H1 (cell line): Measurements from ENCODE around the gene ARID5A. TPM values are rescaled to one million over a fixed set of nuclear protein-coding genes. Genes with fewer than 3 reads are reported as not detected.

ENCODE experiments used
- CTCF ChIA-PET: fragments of 300-600 bp; sonication (Branson Sonifier 250); formaldehyde crosslinking; loops from one replicate; lab custom pipeline; 2021; ENCODE audit not compliant: partially characterized antibody; lab: Charles Lee
- POLR2A ChIA-PET: fragments of 300-600 bp; sonication (Branson Sonifier 250); formaldehyde crosslinking; loops from one replicate; lab custom pipeline; 2021; ENCODE audit warnings: inconsistent platforms; ENCODE audit not compliant: partially characterized antibody; lab: Charles Lee
- DNase-seq, 2 experiments: peaks; one replicate each; pipeline versions ENCODE4 v3.0.0 to v3.0.0-alpha.2; 2010 to 2022; ENCODE audit warnings: low spot score in 2 of 2, low read depth in 1 of 2, mixed read lengths in 1 of 2
- FAIRE-seq: peaks from 2 replicates; lab custom pipeline; 2011; peaks lifted over from hg19 to GRCh38; lab: Jason Lieb, UNC
- H2AFZ ChIP-seq: 2 replicates; pipeline ENCODE4 v1.8.1; 2012; ENCODE audit warnings: low read length, inconsistent platforms
- H2AK5ac ChIP-seq: 2 replicates; pipeline ENCODE4 v1.6.1; 2013; ENCODE audit warnings: low read depth, low read length
- H2BK120ac ChIP-seq: replicated peaks from 2 replicates; pipeline ENCODE3; 2013; ENCODE audit warnings: low read depth, low read length, inconsistent platforms
- H2BK12ac ChIP-seq: 2 replicates; pipeline ENCODE4 v1.6.1; 2013; ENCODE audit warnings: low read depth, low read length
- H2BK15ac ChIP-seq: 2 replicates; pipeline ENCODE4 v1.6.1; 2013; ENCODE audit warnings: low read length
- H2BK20ac ChIP-seq: 2 replicates; pipeline ENCODE4 v1.6.1; 2013; ENCODE audit warnings: low read length
- H2BK5ac ChIP-seq: 2 replicates; pipeline ENCODE4 v1.6.1; 2013; ENCODE audit warnings: low read depth, low read length
- H3K14ac ChIP-seq: 2 replicates; pipeline ENCODE4 v1.6.1; 2013; ENCODE audit warnings: inconsistent platforms; ENCODE audit not compliant: insufficient read length
- H3K18ac ChIP-seq: 2 replicates; pipeline ENCODE4 v1.6.1; 2013; ENCODE audit warnings: low read length; ENCODE audit errors: extremely low read depth
- H3K23ac ChIP-seq: 2 replicates; pipeline ENCODE4 v1.6.1; 2013; ENCODE audit warnings: inconsistent platforms; ENCODE audit not compliant: insufficient read length
- H3K23me2 ChIP-seq: 2 replicates; pipeline ENCODE4 v1.6.1; 2013; ENCODE audit warnings: low read depth, low read length
- H3K27ac ChIP-seq: 2 replicates; pipeline ENCODE4 v1.6.1; 2011; ENCODE audit warnings: low read depth, low read length, inconsistent platforms
- H3K27me3 ChIP-seq, 4 experiments: replicated peaks in 1 of 4; 1 replicate in 1 of 4; 2 replicates in 3 of 4; pipeline versions ENCODE4 v1.6.1 to v1.8.1; 2011 to 2013; ENCODE audit warnings: low read length in 3 of 4, mild to moderate bottlenecking in 3 of 4, inconsistent platforms in 2 of 4, mixed read lengths in 2 of 4, moderate library complexity in 1 of 4; ENCODE audit not compliant: control insufficient read depth in 3 of 4, insufficient read depth in 3 of 4; ENCODE audit errors: extremely low read depth in 1 of 4
- H3K36me3 ChIP-seq, 4 experiments: 2 replicates each; pipeline versions ENCODE4 v1.6.1 to v1.8.1; 2011 to 2013; ENCODE audit warnings: mild to moderate bottlenecking in 4 of 4, low read length in 3 of 4, moderate library complexity in 2 of 4, control low read depth in 1 of 4, inconsistent platforms in 1 of 4; ENCODE audit not compliant: insufficient read depth in 4 of 4, control insufficient read depth in 2 of 4
- H3K4ac ChIP-seq: replicated peaks from 2 replicates; pipeline ENCODE3; 2013; ENCODE audit warnings: low read length, low read depth, mixed read lengths, inconsistent platforms; ENCODE audit not compliant: insufficient read length
- H3K4me1 ChIP-seq, 4 experiments: replicated peaks in 1 of 4; 1 replicate in 1 of 4; 2 replicates in 3 of 4; pipeline versions ENCODE4 v1.6.1 to v1.8.1; 2011 to 2013; ENCODE audit warnings: low read length in 3 of 4, inconsistent platforms in 2 of 4, mixed read lengths in 1 of 4; ENCODE audit not compliant: insufficient read depth in 4 of 4, control insufficient read depth in 3 of 4
- H3K4me2 ChIP-seq, 2 experiments: 2 replicates each; pipeline versions ENCODE4 v1.6.1 to v1.8.1; 2011 to 2013; ENCODE audit warnings: low read depth in 2 of 2, low read length in 2 of 2, control low read depth in 1 of 2, inconsistent platforms in 1 of 2, mild to moderate bottlenecking in 1 of 2; ENCODE audit not compliant: insufficient read depth in 1 of 2
- H3K4me3 ChIP-seq, 4 experiments: fragments of 200-600, 300-600 bp in 1 of 4; sonication (generic), shearing (Covaris generic), sonication (Bioruptor Twin) in 1 of 4; 2 replicates each; pipeline versions ENCODE4 v1.5.1 to v1.8.1; 2011 to 2016; ENCODE audit warnings: low read length in 4 of 4, low read depth in 3 of 4, control low read depth in 2 of 4, inconsistent platforms in 2 of 4, mild to moderate bottlenecking in 2 of 4, mixed read lengths in 1 of 4, moderate library complexity in 1 of 4; ENCODE audit not compliant: insufficient read depth in 2 of 4; ENCODE audit errors: extremely low read depth in 1 of 4
- H3K56ac ChIP-seq: replicated peaks from 2 replicates; pipeline ENCODE3; 2013; ENCODE audit warnings: low read depth, mild to moderate bottlenecking, mixed read lengths, low read length, inconsistent platforms; ENCODE audit not compliant: insufficient read length
- H3K79me1 ChIP-seq: 2 replicates; pipeline ENCODE4 v1.6.1; 2013; ENCODE audit warnings: low read depth, low read length, control low read depth
- H3K79me2 ChIP-seq, 2 experiments: 2 replicates each; pipeline versions ENCODE4 v1.6.1 to v1.8.1; 2012 to 2013; ENCODE audit warnings: low read length in 2 of 2, mild to moderate bottlenecking in 2 of 2, inconsistent platforms in 1 of 2; ENCODE audit not compliant: insufficient read depth in 2 of 2, control insufficient read depth in 1 of 2
- H3K9ac ChIP-seq, 4 experiments: replicated peaks in 1 of 4; 1 replicate in 1 of 4; 2 replicates in 3 of 4; pipeline versions ENCODE4 v1.6.1 to v1.8.1; 2011 to 2013; ENCODE audit warnings: low read depth in 3 of 4, low read length in 3 of 4, control low read depth in 2 of 4, mild to moderate bottlenecking in 2 of 4, moderate library complexity in 2 of 4, inconsistent platforms in 1 of 4; ENCODE audit errors: extremely low read depth in 1 of 4
- H3K9me3 ChIP-seq, 2 experiments: 2 replicates each; pipeline versions ENCODE4 v1.6.1 to v1.8.1; 2012 to 2013; ENCODE audit warnings: mild to moderate bottlenecking in 2 of 2, moderate library complexity in 2 of 2, control low read depth in 1 of 2, inconsistent platforms in 1 of 2, low read depth in 1 of 2, low read length in 1 of 2, mixed read lengths in 1 of 2; ENCODE audit not compliant: insufficient read depth in 2 of 2
- H4K20me1 ChIP-seq, 2 experiments: replicated peaks in 1 of 2; 2 replicates each; pipeline versions ENCODE3 to v1.8.1; 2011 to 2013; ENCODE audit warnings: inconsistent platforms in 2 of 2, low read length in 2 of 2, mild to moderate bottlenecking in 1 of 2; ENCODE audit not compliant: insufficient read depth in 2 of 2, control insufficient read depth in 1 of 2
- H4K5ac ChIP-seq: 2 replicates; pipeline ENCODE4 v1.6.1; 2013; ENCODE audit warnings: low read length, low read depth, mixed read lengths, inconsistent platforms; ENCODE audit not compliant: insufficient read length
- H4K8ac ChIP-seq: 2 replicates; pipeline ENCODE4 v1.8.0; 2013; ENCODE audit warnings: mild to moderate bottlenecking, moderate library complexity, low read length, inconsistent platforms; ENCODE audit not compliant: insufficient read depth; ENCODE audit errors: extremely low read depth
- H4K91ac ChIP-seq: replicated peaks from 2 replicates; pipeline ENCODE3; 2013; ENCODE audit warnings: low read length, mixed read lengths, inconsistent platforms; ENCODE audit not compliant: insufficient read length
- CHD1 ChIP-seq: IDR thresholded peaks from 2 replicates; pipeline ENCODE4 v1.6.1; 2012; ENCODE audit warnings: low read depth, low read length, improper control_type of control experiment
- CREB1 ChIP-seq: IDR thresholded peaks from 2 replicates; pipeline ENCODE4 v1.6.1; 2012; ENCODE audit warnings: inconsistent platforms
- EGR1 ChIP-seq: IDR thresholded peaks from 2 replicates; pipeline ENCODE4 v1.6.1; 2011; ENCODE audit warnings: low read depth, low read length, borderline replicate concordance
- FOSL1 ChIP-seq: IDR thresholded peaks from 2 replicates; pipeline ENCODE4 v1.6.1; 2011; ENCODE audit warnings: mild to moderate bottlenecking, low read depth, low read length, moderate library complexity; ENCODE audit not compliant: insufficient read depth
- GTF2F1 ChIP-seq: IDR thresholded peaks from 2 replicates; pipeline ENCODE4 v1.6.1; 2012; ENCODE audit warnings: low read depth, low read length, improper control_type of control experiment, borderline replicate concordance
- HDAC2 ChIP-seq, 2 experiments: fragments of 300-600 bp in 1 of 2; sonication (generic) in 1 of 2; IDR thresholded peaks; 2 replicates each; pipeline ENCODE4 v1.6.1; 2011 to 2012; ENCODE audit warnings: low read depth in 2 of 2, low read length in 2 of 2, mild to moderate bottlenecking in 2 of 2, moderate library complexity in 2 of 2, borderline replicate concordance in 1 of 2, inconsistent platforms in 1 of 2
- HDAC6 ChIP-seq: IDR thresholded peaks from one replicate; pipeline ENCODE4 v1.7.1; 2012; ENCODE audit warnings: low read depth, mild to moderate bottlenecking, inconsistent platforms, low read length, moderate library complexity
- JUN ChIP-seq: IDR thresholded peaks from 2 replicates; pipeline ENCODE4 v1.6.1; 2011; ENCODE audit warnings: low read depth, mild to moderate bottlenecking, improper control_type of control experiment, low read length
- KDM1A ChIP-seq: fragments of 200-600, 300-600 bp; sonication (generic); IDR thresholded peaks from 2 replicates; pipeline ENCODE4 v1.7.1; 2016; ENCODE audit warnings: mild to moderate bottlenecking, low read length, borderline replicate concordance
- SRF ChIP-seq: IDR thresholded peaks from 2 replicates; pipeline ENCODE4 v1.6.1; 2011; ENCODE audit warnings: mild to moderate bottlenecking, low read depth, low read length, moderate library complexity
- SUZ12 ChIP-seq: fragments of 200-600 bp; sonication (generic); IDR thresholded peaks from 2 replicates; pipeline ENCODE4 v1.6.1; 2012; ENCODE audit warnings: mild to moderate bottlenecking, inconsistent platforms, low read length, moderate library complexity, mixed read lengths
- YY1 ChIP-seq: IDR thresholded peaks from 2 replicates; pipeline ENCODE4 v1.6.1; 2011; ENCODE audit warnings: low read depth, mild to moderate bottlenecking, low read length
- ZNF274 ChIP-seq: IDR thresholded peaks from 2 replicates; pipeline ENCODE4 v1.7.0; 2012; ENCODE audit warnings: low read length, borderline replicate concordance; ENCODE audit errors: extremely low read depth
- WGBS, 2 experiments: shearing (Covaris generic) in 1 of 2; methylation state at CpG; one replicate each; pipeline versions ENCODE4 v1.1.6 to v1.1.7; 2013 to 2015; ENCODE audit warnings: low lambda C conversion rate in 2 of 2, mixed read lengths in 2 of 2, inconsistent platforms in 1 of 2, low coverage in 1 of 2, missing lambda C conversion rate in 1 of 2; ENCODE audit not compliant: insufficient replicate concordance in 2 of 2, insufficient coverage in 1 of 2, insufficient read length in 1 of 2; ENCODE audit errors: extremely low coverage in 1 of 2, missing lambda C conversion rate in 1 of 2; 5-methylcytosine and 5-hydroxymethylcytosine counted together
- polyA plus RNA-seq, 7 experiments: library from polyadenylated mRNA; depleted of rRNA in 3 of 7; stranded (reverse) in 5 of 7; unstranded in 2 of 7; fragments of >200 nt in 5 of 7; fragments of 200-250 nt in 2 of 7; gene quantifications; 1 replicate in 5 of 7; 2 replicates in 1 of 7; 4 replicates in 1 of 7; pipeline versions ENCODE4 v1.2.1 to v1.2.3, GENCODE V29; 2011 to 2013; ENCODE audit warnings: missing spikeins in 2 of 7, mixed read lengths in 2 of 7
- total RNA-seq: library from RNA; stranded (reverse); fragmentation: NEBNext Ultra II Directional; extraction: Animal tissue kit (Norgen Biotek cat#: 25700); gene quantifications from 2 replicates; pipeline ENCODE4 v1.2.1, GENCODE V29; 2021
- TF ChIP-seq, protein P1 (sequence below): IDR thresholded peaks from 2 replicates; pipeline ENCODE4 v1.6.1; 2011; ENCODE audit warnings: low read length, improper control_type of control experiment

Gene ARID5A
- total and polyA plus RNA-seq, 2 of the 8 experiments (the other 6 are each of a cell fraction or from before 2014, with no cell fraction given), result 3.3 to 5.3 TPM

GRCh38 chr2:96558061-96558460 lies 21.5 kb downstream of the ARID5A start:
- Histone ChIP-seq H4K5ac (no peak overlapping the region), H2BK20ac (no peak overlapping the region), H2BK12ac (no peak overlapping the region), H3K4ac (no peak overlapping the region), H3K4me2 (no peak overlapping the region), H2AK5ac (no peak overlapping the region), H3K14ac (no peak overlapping the region), H2AFZ (no peak overlapping the region), H3K36me3 (no peaks in the 10 kb centered on the region), H3K23ac (no peak overlapping the region), H2BK15ac (no peak overlapping the region), H4K91ac (no peak overlapping the region), H4K20me1 (no peaks in the 10 kb centered on the region), H3K9me3 (no peaks in the 10 kb centered on the region), H3K4me1 (peaks cover 0 to 8% (median 3%) of the 10 kb centered on the region in 4 experiments; a peak in 4 of 7 replicates), H2BK120ac (no peak overlapping the region), H3K27ac (no peak overlapping the region), H3K27me3 (no peaks in the 10 kb centered on the region), H3K4me3 (no peak overlapping the region), H3K18ac (no peak overlapping the region), H3K9ac (no peak overlapping the region), H3K56ac (no peak overlapping the region), H3K79me1 (no peaks in the 10 kb centered on the region), H3K79me2 (no peaks in the 10 kb centered on the region), H3K23me2 (no peaks in the 10 kb centered on the region), H2BK5ac (no peak overlapping the region), H4K8ac (no peak overlapping the region)
- WGBS, 2 experiments, result 91% methylated on average over 6 of the region's 6 CpGs; no CpG with 5 or more reads in 1 of the 2 experiments
- DNase-seq, result no peak
- ChIA-PET CTCF (interaction anchor here (1.6 to 13.1 kb wide), 2 partner anchors 10 to 24 kb away, joined by 7 to 361 read pairs; partner anchors contain the start of gene ARID5A), POLR2A (no interaction called here)
- FAIRE-seq, result no peak
- TF ChIP-seq SRF (no peak), EGR1 (no peak), CREB1 (no peak), SUZ12 (no peak), HDAC6 (no peak), KDM1A (no peak), JUN (no peak), CHD1 (no peak), ZNF274 (no peak), FOSL1 (no peak), GTF2F1 (no peak), HDAC2 (IDR thresholded peaks at IDR 0.05; ENCODE audit: borderline replicate concordance in 1 of 2, low read depth in 2 of 2, low read length in 2 of 2) (no peak), YY1 (no peak)
- TF ChIP-seq, protein P1, sequence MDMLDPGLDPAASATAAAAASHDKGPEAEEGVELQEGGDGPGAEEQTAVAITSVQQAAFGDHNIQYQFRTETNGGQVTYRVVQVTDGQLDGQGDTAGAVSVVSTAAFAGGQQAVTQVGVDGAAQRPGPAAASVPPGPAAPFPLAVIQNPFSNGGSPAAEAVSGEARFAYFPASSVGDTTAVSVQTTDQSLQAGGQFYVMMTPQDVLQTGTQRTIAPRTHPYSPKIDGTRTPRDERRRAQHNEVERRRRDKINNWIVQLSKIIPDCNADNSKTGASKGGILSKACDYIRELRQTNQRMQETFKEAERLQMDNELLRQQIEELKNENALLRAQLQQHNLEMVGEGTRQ, result no peak
